Measurements from ENCODE around the gene REEP5.

REEP5 gene

GRCh38 chr5:112948458-112948857 lies 26.4 kb upstream of the REEP5 start:
- no peaks in the 10 kb centered on the region for H3K9me3 Mint-ChIP-seq
- no peak overlapping the region for H3K4me3 Mint-ChIP-seq
- DNase-seq (ENCODE audit: low spot score in 2 of 2): no peak
- no peaks in the 10 kb centered on the region for H3K36me3 Mint-ChIP-seq
- H3K27ac Mint-ChIP-seq: no peak overlapping the region
- H3K4me1 Mint-ChIP-seq: peaks cover 5% of the 10 kb centered on the region
- no peak for ATAC-seq

GRCh38 chr5:112940670-112941069 lies 18.6 kb upstream of the REEP5 start:
- Mint-ChIP-seq H3K9me3 (no peaks in the 10 kb centered on the region), H3K27ac (no peak overlapping the region), H3K4me3 (no peak overlapping the region), H3K4me1 (no peaks in the 10 kb centered on the region), H3K36me3 (no peaks in the 10 kb centered on the region)
- ATAC-seq (no peak), DNase-seq (ENCODE audit: low spot score in 2 of 2) (no peak)

- H3K4me3 Mint-ChIP-seq: no peak overlapping the region
Measured at GRCh38 chr5:112938286-112938685, 16.3 kb upstream of the REEP5 start.

DNA sequence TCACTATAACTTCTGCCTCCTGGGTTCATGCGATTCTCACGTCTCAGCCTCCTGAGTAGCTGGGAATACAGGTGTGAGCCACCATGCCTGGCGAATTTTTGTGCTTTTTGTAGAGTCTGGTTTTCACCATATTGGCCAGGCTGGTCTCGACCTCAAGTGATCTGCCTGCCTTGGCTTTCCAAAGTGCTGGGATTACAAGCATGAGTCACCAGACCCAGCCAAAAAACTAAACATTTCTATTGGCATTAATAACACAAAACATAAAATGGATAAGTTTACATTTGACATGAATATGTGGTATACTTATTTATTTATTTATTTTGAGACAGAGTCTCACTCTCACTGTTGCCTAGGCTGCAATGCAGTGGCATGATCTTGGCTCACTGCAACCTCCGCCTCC lies 13.6 kb upstream of the REEP5 start:
- Mint-ChIP-seq H3K4me3 (no peak overlapping the region), H3K9me3 (peaks cover 4% of the 10 kb centered on the region), H3K36me3 (no peaks in the 10 kb centered on the region), H3K4me1 (peaks cover 17% of the 10 kb centered on the region), H3K27ac (no peak overlapping the region)
- ATAC-seq (no peak), DNase-seq (ENCODE audit: low spot score in 2 of 2) (no peak)

More at GRCh38 chr5:112938286-112938685, 16.3 kb upstream of the REEP5 start:
- Mint-ChIP-seq H3K36me3 (no peaks in the 10 kb centered on the region), H3K9me3 (peaks cover 4% of the 10 kb centered on the region), H3K27ac (no peak overlapping the region), H3K4me1 (peaks cover 6% of the 10 kb centered on the region)
- no peak for DNase-seq (ENCODE audit: low spot score in 2 of 2)
- ATAC-seq: no peak

DNA sequence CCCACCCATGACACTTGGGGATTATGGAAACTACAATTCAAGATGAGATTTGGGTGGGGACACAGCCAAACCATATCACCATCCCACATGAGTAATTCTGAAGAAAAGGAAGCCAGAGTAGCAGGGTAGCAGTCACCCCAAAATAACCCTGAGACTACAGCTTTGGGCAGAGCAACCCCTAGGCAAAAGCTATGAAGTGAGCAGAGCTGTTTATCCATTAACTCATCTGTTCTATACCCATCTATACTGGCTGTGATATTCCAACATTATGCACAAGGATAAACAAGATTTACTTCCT lies 12.3 kb upstream of the REEP5 start:
- H3K36me3 Mint-ChIP-seq: no peaks in the 10 kb centered on the region
- ATAC-seq (peak; percentile 62), DNase-seq (ENCODE audit: low spot score in 2 of 2) (no peak)
- peaks cover 4% of the 10 kb centered on the region for H3K9me3 Mint-ChIP-seq
- H3K27ac Mint-ChIP-seq: no peak overlapping the region
- H3K4me3 Mint-ChIP-seq: no peak overlapping the region
- H3K4me1 Mint-ChIP-seq: peaks cover 30% of the 10 kb centered on the region

DNA sequence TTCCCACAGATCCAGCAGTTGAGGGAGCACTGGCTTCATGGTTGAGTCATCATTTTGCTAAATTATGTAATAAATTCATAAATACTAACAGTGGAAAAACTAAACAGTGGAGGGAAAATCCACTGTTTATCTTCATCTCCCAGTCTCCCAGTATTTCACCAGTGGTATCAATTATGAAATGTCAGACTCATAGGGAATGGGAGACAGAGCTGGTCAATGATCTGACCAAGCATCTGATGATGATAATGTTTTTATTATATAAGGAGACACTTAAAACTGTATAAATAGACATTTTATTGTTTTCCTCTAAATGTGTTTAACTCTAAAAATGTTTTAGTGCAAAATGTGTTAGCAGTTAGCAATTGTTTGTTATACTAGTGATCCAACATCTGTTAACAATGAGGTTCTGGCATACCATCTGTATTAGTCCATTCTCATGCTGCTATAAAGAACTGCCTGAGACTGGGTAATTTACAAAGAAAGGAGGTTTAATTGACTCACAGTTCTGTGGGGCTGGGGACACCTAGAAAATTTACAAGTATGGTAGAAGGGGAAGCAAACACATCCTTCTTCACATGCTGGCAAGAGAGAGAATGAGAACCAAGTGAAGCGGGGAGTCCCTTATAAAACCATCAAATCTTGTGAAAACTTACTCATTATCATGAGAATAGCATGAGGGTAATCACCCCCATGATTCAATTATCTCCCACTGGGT lies 11.8 kb upstream of the REEP5 start:
- Mint-ChIP-seq H3K4me1 (peaks cover 35% of the 10 kb centered on the region), H3K9me3 (peaks cover 4% of the 10 kb centered on the region), H3K4me3 (no peak overlapping the region), H3K27ac (no peak overlapping the region), H3K36me3 (no peaks in the 10 kb centered on the region)
- DNase-seq (ENCODE audit: low spot score in 2 of 2) (no peak), ATAC-seq (peak; percentile 33)

- H3K4me1 Mint-ChIP-seq: peaks cover 42% of the 10 kb centered on the region
- no peak overlapping the region for H3K4me3 Mint-ChIP-seq
- H3K9me3 Mint-ChIP-seq: peaks cover 4% of the 10 kb centered on the region
- ATAC-seq (no peak), DNase-seq (ENCODE audit: low spot score in 2 of 2) (no peak)
- H3K27ac Mint-ChIP-seq: no peak overlapping the region
- no peaks in the 10 kb centered on the region for H3K36me3 Mint-ChIP-seq
Measured at GRCh38 chr5:112933105-112933504, 11.1 kb upstream of the REEP5 start.

DNA sequence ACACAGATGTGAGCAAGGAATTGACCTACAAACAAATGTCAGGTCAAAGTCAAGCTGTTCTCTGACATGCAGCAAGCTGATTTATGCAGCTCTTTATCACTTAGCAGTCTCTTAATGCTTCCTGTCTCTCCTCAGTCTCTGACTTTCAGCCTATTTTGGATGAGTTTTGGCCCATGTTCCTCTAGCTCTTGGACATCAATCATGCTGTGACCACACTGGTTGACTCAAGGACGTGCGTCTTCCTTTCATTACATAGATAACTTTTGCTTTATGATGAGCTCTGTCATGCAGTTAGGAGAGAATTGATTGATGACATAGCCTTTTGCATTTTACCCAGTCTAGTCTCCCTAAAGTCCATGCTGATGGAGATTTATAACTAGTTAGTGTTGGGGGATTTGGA lies 9.4 kb upstream of the REEP5 start:
- Mint-ChIP-seq H3K4me1 (peaks cover 43% of the 10 kb centered on the region), H3K36me3 (peaks cover 10% of the 10 kb centered on the region), H3K4me3 (no peak overlapping the region), H3K9me3 (peaks cover 4% of the 10 kb centered on the region), H3K27ac (no peak overlapping the region)
- ATAC-seq: peak; percentile 11
- DNase-seq (ENCODE audit: low spot score in 2 of 2): no peak

- DNase-seq (ENCODE audit: low spot score in 2 of 2) (no peak), ATAC-seq (peak; percentile 36)
- Mint-ChIP-seq H3K27ac (peak overlapping the region; percentile 93), H3K36me3 (peaks cover 10% of the 10 kb centered on the region), H3K4me1 (peaks cover 43% of the 10 kb centered on the region), H3K4me3 (peak overlapping the region; percentile 67), H3K9me3 (peaks cover 4% of the 10 kb centered on the region)
Measured at GRCh38 chr5:112930082-112930344, 8.0 kb upstream of the REEP5 start.

DNA sequence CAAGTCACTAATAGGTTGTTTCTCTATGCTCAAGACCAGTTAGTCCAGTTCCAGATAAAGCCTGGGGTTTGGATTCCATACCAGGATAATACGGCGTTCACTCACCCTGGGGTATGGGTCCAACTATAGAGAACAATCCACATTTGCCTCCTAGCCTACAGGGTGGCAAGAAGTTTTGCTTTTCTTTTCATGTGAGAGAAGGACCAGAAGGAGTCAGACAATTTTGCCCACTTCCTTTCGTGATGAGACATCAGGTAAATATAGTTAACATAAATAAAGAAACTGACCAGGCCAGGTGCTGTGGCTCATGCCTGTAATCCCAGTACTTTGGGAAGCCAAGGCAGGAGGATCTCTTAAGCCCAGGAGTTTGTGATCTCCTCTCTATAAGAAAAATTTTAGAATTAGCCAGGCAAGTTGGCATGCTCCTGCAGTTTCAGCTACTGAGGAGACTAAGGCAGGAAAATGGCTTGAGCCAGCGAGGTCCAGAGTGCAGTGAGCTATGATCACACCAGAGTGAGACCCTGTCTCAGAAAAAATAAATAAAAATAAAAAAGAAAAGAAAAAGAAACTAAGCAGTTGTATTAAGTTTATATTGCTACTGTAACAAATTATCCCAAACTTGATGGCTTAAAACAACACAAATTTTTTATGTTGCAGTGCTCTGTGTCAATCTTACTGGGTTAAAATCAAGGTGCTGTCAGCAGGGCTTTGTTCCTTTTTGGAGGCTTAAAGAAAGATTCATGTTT lies 7.5 kb upstream of the REEP5 start:
- Mint-ChIP-seq H3K4me1 (peaks cover 43% of the 10 kb centered on the region), H3K27ac (peak overlapping the region; percentile 93), H3K9me3 (peaks cover 4% of the 10 kb centered on the region), H3K36me3 (peaks cover 10% of the 10 kb centered on the region), H3K4me3 (peak overlapping the region; percentile 67)
- peak; percentile 89 for ATAC-seq
- no peak for DNase-seq (ENCODE audit: low spot score in 2 of 2)

- Mint-ChIP-seq H3K9me3 (no peaks in the 10 kb centered on the region), H3K4me1 (peaks cover 52% of the 10 kb centered on the region), H3K27ac (peak overlapping the region; percentile 84), H3K36me3 (peaks cover 45% of the 10 kb centered on the region), H3K4me3 (peak overlapping the region; percentile 70)
- DNase-seq (ENCODE audit: low spot score in 2 of 2) (no peak), ATAC-seq (no peak)
Measured at GRCh38 chr5:112923988-112924387, 2.0 kb upstream of the REEP5 start.

DNA sequence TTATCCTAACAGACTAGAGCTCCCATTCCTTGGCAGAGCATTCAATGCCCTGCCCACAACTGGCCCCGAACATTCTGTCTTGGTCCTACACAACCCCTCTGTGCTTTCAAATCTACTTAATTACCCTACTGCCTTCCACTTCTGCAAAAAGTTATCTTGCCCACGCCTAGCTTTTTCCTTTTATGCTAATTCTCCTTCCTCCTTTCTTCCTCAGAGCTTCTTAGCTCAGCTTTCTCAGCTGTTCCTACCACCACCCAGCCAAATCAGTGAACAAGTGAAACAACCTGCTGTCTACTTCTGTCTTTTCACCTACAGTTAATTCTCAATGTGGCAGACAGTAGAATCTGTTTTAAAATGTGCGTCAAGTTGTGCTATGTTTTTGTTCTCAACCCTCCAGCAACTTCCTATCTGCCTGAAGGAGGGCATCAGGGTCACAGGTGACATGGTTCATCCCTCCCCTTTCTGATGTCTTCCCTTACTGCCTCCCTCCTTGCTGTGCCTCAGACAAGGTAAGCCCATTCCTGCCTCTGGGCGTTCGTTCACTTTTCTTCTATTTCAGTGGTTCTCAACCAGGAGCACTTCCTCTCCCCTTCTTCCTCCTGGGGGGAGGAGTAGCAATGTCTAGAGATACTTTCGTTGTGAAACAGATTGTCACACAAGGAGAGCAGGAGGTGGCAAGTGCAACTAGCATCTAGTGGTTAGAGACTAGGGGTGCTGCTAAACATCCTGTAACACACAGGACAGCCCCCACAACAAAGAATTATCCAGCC lies 1.3 kb upstream of the REEP5 start:
- Mint-ChIP-seq H3K27ac (peak overlapping the region; percentile 84), H3K9me3 (no peaks in the 10 kb centered on the region), H3K36me3 (peaks cover 50% of the 10 kb centered on the region), H3K4me1 (peaks cover 52% of the 10 kb centered on the region), H3K4me3 (peak overlapping the region; percentile 70)
- ATAC-seq (peak; percentile 40), DNase-seq (ENCODE audit: low spot score in 2 of 2) (peak in 1 of 2 donors; percentile 77)

GRCh38 chr5:112921026-112921832 lies 798 bp downstream of the REEP5 start:
- peak overlapping the region; percentile 70 for H3K4me3 Mint-ChIP-seq
- peak overlapping the region; percentile 96 for H3K27ac Mint-ChIP-seq
- H3K9me3 Mint-ChIP-seq: no peaks in the 10 kb centered on the region
- ATAC-seq (peak; percentile 60), DNase-seq (ENCODE audit: low spot score in 2 of 2) (peak; percentile 40 to 80)
- H3K36me3 Mint-ChIP-seq: peaks cover 60% of the 10 kb centered on the region
- H3K4me1 Mint-ChIP-seq: peaks cover 70% of the 10 kb centered on the region

- Mint-ChIP-seq H3K27ac (peak overlapping the region; percentile 96), H3K4me1 (peaks cover 80% of the 10 kb centered on the region), H3K36me3 (peaks cover 73% of the 10 kb centered on the region), H3K9me3 (no peaks in the 10 kb centered on the region), H3K4me3 (peak overlapping the region; percentile 70)
- ATAC-seq (peak; percentile 66), DNase-seq (ENCODE audit: low spot score in 2 of 2) (no peak)
Measured at GRCh38 chr5:112919972-112920371, 2.1 kb downstream of the REEP5 start.

- no peaks in the 10 kb centered on the region for H3K9me3 Mint-ChIP-seq
- H3K27ac Mint-ChIP-seq: peak overlapping the region; percentile 74
- H3K4me3 Mint-ChIP-seq: peak overlapping the region; percentile 70
- ATAC-seq: no peak
- H3K36me3 Mint-ChIP-seq: peaks cover 84% of the 10 kb centered on the region
- peaks cover 79% of the 10 kb centered on the region for H3K4me1 Mint-ChIP-seq
- DNase-seq (ENCODE audit: low spot score in 2 of 2): no peak
Measured at GRCh38 chr5:112918679-112919078, 3.3 kb downstream of the REEP5 start.
